Astrocyte (in vitro differentiated cells and primary cell): ENCODE measurements around the gene FRY. TPM values are rescaled to one million over a fixed set of nuclear protein-coding genes. Genes with fewer than 3 reads are reported as not detected.
A peak's percentile ranks its signal among the peaks of the same experiment; 100 is the strongest.

Source experiments
- DNase-seq: peaks from one replicate; pipeline ENCODE4 v3.0.0-alpha.2; 2010; ENCODE audit warnings: low read depth
- FAIRE-seq: peaks from 2 replicates; lab custom pipeline; 2011; peaks lifted over from hg19 to GRCh38; lab: Jason Lieb, UNC
- H2AFZ ChIP-seq: 2 replicates; pipeline ENCODE4 v1.6.0; 2012; ENCODE audit warnings: low read depth, low read length, inconsistent platforms
- H3K27ac ChIP-seq: 2 replicates; pipeline ENCODE4 v1.5.1; 2011; ENCODE audit warnings: low read depth, low read length, inconsistent platforms
- H3K27me3 ChIP-seq: 2 replicates; pipeline ENCODE4 v1.6.0; 2011; ENCODE audit warnings: low read length, inconsistent platforms; ENCODE audit not compliant: insufficient read depth
- H3K36me3 ChIP-seq: 2 replicates; pipeline ENCODE4 v1.5.1; 2011; ENCODE audit warnings: low read length, inconsistent platforms; ENCODE audit not compliant: insufficient read depth
- H3K4me1 ChIP-seq: 2 replicates; pipeline ENCODE4 v1.5.1; 2011; ENCODE audit warnings: low read length, inconsistent platforms; ENCODE audit not compliant: insufficient read depth
- H3K4me2 ChIP-seq: 2 replicates; pipeline ENCODE4 v1.6.0; 2012; ENCODE audit warnings: low read length, inconsistent platforms
- H3K4me3 ChIP-seq: 2 replicates; pipeline ENCODE4 v1.5.1; 2011; ENCODE audit warnings: low read depth, mild to moderate bottlenecking, low read length, inconsistent platforms; ENCODE audit not compliant: insufficient read depth
- H3K79me2 ChIP-seq: 2 replicates; pipeline ENCODE4 v1.6.0; 2012; ENCODE audit warnings: mild to moderate bottlenecking, low read length, inconsistent platforms; ENCODE audit not compliant: insufficient read depth
- H3K9ac ChIP-seq: 2 replicates; pipeline ENCODE4 v1.6.0; 2012; ENCODE audit warnings: mild to moderate bottlenecking, low read length, inconsistent platforms
- H3K9me3 ChIP-seq: 2 replicates; pipeline ENCODE4 v1.5.1; 2012; ENCODE audit warnings: low read depth, mild to moderate bottlenecking, low read length, inconsistent platforms; ENCODE audit not compliant: insufficient read depth
- H4K20me1 ChIP-seq: 2 replicates; pipeline ENCODE4 v1.6.0; 2012; ENCODE audit warnings: low read length, inconsistent platforms; ENCODE audit not compliant: insufficient read depth
- H3K27ac Mint-ChIP-seq: one replicate; pipeline ENCODE4 v1.8.0; 2021; ENCODE audit warnings: mild to moderate bottlenecking, mixed read lengths; ENCODE audit not compliant: unreplicated experiment
- H3K27me3 Mint-ChIP-seq: one replicate; pipeline ENCODE4 v1.8.0; 2021; ENCODE audit warnings: low read depth, mixed read lengths; ENCODE audit not compliant: unreplicated experiment
- H3K36me3 Mint-ChIP-seq: one replicate; pipeline ENCODE4 v1.8.0; 2021; ENCODE audit warnings: low read depth, mixed read lengths; ENCODE audit not compliant: unreplicated experiment
- H3K4me1 Mint-ChIP-seq: one replicate; pipeline ENCODE4 v1.8.0; 2021; ENCODE audit warnings: low read depth, mixed read lengths; ENCODE audit not compliant: unreplicated experiment
- H3K4me3 Mint-ChIP-seq: one replicate; pipeline ENCODE4 v1.8.0; 2021; ENCODE audit warnings: mild to moderate bottlenecking, moderate library complexity, mixed read lengths; ENCODE audit not compliant: unreplicated experiment
- H3K9me3 Mint-ChIP-seq: one replicate; pipeline ENCODE4 v1.8.0; 2021; ENCODE audit warnings: mild to moderate bottlenecking, mixed read lengths; ENCODE audit not compliant: unreplicated experiment
- CTCF ChIP-seq: IDR thresholded peaks from 2 replicates; pipeline ENCODE4 v1.5.1; 2011; ENCODE audit warnings: low read depth, mild to moderate bottlenecking, inconsistent platforms, low read length, moderate library complexity; ENCODE audit not compliant: insufficient read depth
- EZH2 ChIP-seq: IDR thresholded peaks from 2 replicates; pipeline ENCODE4 v1.6.1; 2012; ENCODE audit warnings: mild to moderate bottlenecking, low read length, inconsistent platforms; ENCODE audit not compliant: insufficient read depth
- total RNA-seq: library from RNA; stranded (reverse); gene quantifications from 2 replicates; pipeline ENCODE4 v1.2.1, GENCODE V29; 2021

The FRY gene
- total RNA-seq, 1 donor from 2014 or later = 4.6 TPM

- FAIRE-seq = no peak
- no peak overlapping the region for H2AFZ ChIP-seq
- DNase-seq = no peak
- no peak overlapping the region for H3K9ac ChIP-seq
- no peaks in the 10 kb centered on the region for H4K20me1 ChIP-seq
- H3K4me1 Mint-ChIP-seq = peaks cover 38% of the 10 kb centered on the region
- no peaks in the 10 kb centered on the region for H3K27me3 ChIP-seq
- H3K9me3 Mint-ChIP-seq = no peaks in the 10 kb centered on the region
- H3K79me2 ChIP-seq = no peaks in the 10 kb centered on the region
- no peak overlapping the region for H3K27ac ChIP-seq
- H3K36me3 Mint-ChIP-seq = no peaks in the 10 kb centered on the region
- no peaks in the 10 kb centered on the region for H3K36me3 ChIP-seq
- H3K4me3 ChIP-seq = no peak overlapping the region
- H3K9me3 ChIP-seq = no peaks in the 10 kb centered on the region
- H3K27me3 Mint-ChIP-seq = no peaks in the 10 kb centered on the region
- peaks cover 16% of the 10 kb centered on the region for H3K4me1 ChIP-seq
- no peak overlapping the region for H3K4me2 ChIP-seq
- no peak for TF ChIP-seq EZH2
- no peak for TF ChIP-seq CTCF
- no peak overlapping the region for H3K27ac Mint-ChIP-seq
- no peak overlapping the region for H3K4me3 Mint-ChIP-seq
Measured at GRCh38 chr13:32210101-32210500, 178.5 kb downstream of the FRY start.

GRCh38 chr13:32211813-32212212, 180.2 kb downstream of the FRY start:
- Histone ChIP-seq H3K9ac (peak overlapping the region; percentile 53), H3K4me2 (peak overlapping the region; percentile 71), H3K36me3 (no peaks in the 10 kb centered on the region), H3K27me3 (no peaks in the 10 kb centered on the region), H2AFZ (no peak overlapping the region), H3K9me3 (no peaks in the 10 kb centered on the region), H3K27ac (peak overlapping the region; percentile 78), H4K20me1 (no peaks in the 10 kb centered on the region), H3K4me1 (peaks cover 16% of the 10 kb centered on the region), H3K79me2 (no peaks in the 10 kb centered on the region), H3K4me3 (no peak overlapping the region)
- Mint-ChIP-seq H3K36me3 (no peaks in the 10 kb centered on the region), H3K9me3 (no peaks in the 10 kb centered on the region), H3K4me3 (peak overlapping the region; percentile 35), H3K27ac (peak overlapping the region; percentile 98), H3K4me1 (peaks cover 32% of the 10 kb centered on the region), H3K27me3 (no peaks in the 10 kb centered on the region)
- TF ChIP-seq CTCF = no peak
- no peak for TF ChIP-seq EZH2
- DNase-seq (peak; percentile 98), FAIRE-seq (peak; percentile 65)

DNA sequence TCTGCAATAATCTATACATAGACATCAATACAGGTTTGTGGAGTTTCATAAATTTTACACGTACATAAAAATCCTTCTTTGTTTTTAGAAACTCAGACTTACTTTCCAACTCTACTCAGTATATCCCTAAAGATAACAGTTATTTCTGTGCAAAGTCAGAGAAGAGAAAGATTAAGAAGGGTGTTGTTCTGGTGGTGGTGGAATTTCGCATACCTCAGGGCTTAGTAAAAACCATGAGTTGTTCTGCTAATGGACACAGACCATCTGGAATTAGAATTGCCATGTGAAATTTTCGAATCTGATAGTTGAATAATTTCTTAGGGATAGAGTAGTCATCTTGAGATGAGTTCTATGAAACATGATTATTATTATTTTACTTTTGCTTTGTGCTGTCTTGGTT, 180.8 kb downstream of the FRY start:
- H3K27me3 Mint-ChIP-seq = no peaks in the 10 kb centered on the region
- Histone ChIP-seq H3K9ac (peak overlapping the region; percentile 53), H3K27me3 (no peaks in the 10 kb centered on the region), H3K36me3 (no peaks in the 10 kb centered on the region), H3K4me3 (no peak overlapping the region), H2AFZ (no peak overlapping the region), H4K20me1 (no peaks in the 10 kb centered on the region), H3K9me3 (no peaks in the 10 kb centered on the region), H3K79me2 (no peaks in the 10 kb centered on the region), H3K27ac (peak overlapping the region; percentile 78), H3K4me2 (peak overlapping the region; percentile 71), H3K4me1 (peaks cover 16% of the 10 kb centered on the region)
- peaks cover 32% of the 10 kb centered on the region for H3K4me1 Mint-ChIP-seq
- H3K9me3 Mint-ChIP-seq = no peaks in the 10 kb centered on the region
- DNase-seq (peak; percentile 91), FAIRE-seq (no peak)
- TF ChIP-seq CTCF = no peak
- TF ChIP-seq EZH2 = no peak
- peak overlapping the region; percentile 0 for H3K4me3 Mint-ChIP-seq
- no peaks in the 10 kb centered on the region for H3K36me3 Mint-ChIP-seq
- peak overlapping the region; percentile 98 for H3K27ac Mint-ChIP-seq
